Thyroid gland (tissue), 4 donors: ENCODE measurements around the gene MED16.

Experiments
- POLR2A ChIP-seq, 2 donors: fragments of 450-650 bp; IDR thresholded peaks; one replicate each; pipeline ENCODE4 v1.6.1; 2017; ENCODE audit warnings: antibody characterized with exemption in 2 of 2, mild to moderate bottlenecking in 2 of 2, moderate library complexity in 1 of 2
- TF ChIP-seq, protein P1 (sequence below), 6 experiments: fragments of 200-600 bp in 3 of 6; fragments of 450-650 bp in 3 of 6; sonication (generic) in 3 of 6; IDR thresholded peaks; one replicate each; pipeline ENCODE4 v1.5.1; 2016 to 2019; ENCODE audit warnings: antibody characterized with exemption in 6 of 6, mild to moderate bottlenecking in 2 of 6, inconsistent platforms in 1 of 6, moderate library complexity in 1 of 6

DNA sequence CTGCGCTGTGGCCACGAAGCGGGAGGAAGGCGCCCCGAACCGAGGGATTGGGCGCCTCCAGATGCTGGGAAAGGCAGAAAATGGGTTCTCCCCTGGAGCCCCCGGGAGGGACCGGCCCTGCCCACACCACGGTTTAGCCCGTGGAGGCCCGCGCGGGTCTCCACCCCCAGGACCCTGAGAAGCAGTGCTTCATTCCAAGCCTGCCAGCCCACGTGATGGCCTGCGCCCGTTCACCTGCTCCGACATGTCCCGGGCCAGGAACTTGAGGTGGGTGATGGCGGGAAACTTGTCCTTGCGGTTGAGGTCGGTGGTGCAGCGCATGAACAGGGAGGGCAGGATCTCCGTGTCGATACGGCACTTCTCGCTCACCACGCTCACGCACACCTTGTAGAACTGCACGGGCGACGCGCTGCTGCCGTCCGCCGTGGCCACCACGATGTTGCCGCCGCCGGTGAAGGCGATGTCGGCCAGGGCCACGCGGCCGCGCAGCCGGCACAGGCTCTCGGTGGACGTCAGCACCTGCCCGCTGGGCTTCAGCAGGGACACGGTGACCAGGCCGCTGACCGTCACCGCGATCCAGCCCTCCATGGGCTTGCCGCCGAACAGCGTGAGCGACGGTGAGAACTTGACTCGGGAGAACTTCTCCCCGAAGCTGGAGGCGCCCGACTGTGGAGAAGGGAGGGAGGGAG lies 7.3 kb downstream of the MED16 start:
- TF ChIP-seq POLR2A (IDR thresholded peaks at IDR 0.05) = no peak
- TF ChIP-seq, protein P1, sequence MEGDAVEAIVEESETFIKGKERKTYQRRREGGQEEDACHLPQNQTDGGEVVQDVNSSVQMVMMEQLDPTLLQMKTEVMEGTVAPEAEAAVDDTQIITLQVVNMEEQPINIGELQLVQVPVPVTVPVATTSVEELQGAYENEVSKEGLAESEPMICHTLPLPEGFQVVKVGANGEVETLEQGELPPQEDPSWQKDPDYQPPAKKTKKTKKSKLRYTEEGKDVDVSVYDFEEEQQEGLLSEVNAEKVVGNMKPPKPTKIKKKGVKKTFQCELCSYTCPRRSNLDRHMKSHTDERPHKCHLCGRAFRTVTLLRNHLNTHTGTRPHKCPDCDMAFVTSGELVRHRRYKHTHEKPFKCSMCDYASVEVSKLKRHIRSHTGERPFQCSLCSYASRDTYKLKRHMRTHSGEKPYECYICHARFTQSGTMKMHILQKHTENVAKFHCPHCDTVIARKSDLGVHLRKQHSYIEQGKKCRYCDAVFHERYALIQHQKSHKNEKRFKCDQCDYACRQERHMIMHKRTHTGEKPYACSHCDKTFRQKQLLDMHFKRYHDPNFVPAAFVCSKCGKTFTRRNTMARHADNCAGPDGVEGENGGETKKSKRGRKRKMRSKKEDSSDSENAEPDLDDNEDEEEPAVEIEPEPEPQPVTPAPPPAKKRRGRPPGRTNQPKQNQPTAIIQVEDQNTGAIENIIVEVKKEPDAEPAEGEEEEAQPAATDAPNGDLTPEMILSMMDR (IDR thresholded peaks at IDR 0.05) = no peak
